HG03354 (cell line): Measurements from ENCODE around the gene ZNF468.
A peak's percentile ranks its signal among the peaks of the same experiment; 100 is the strongest.
"Not testable (repeated sequence)": the region's sequence is repeated elsewhere in the genome, so short reads cannot be mapped to it uniquely, and the experiment has no call there.

ENCODE experiments used
- ATAC-seq: cut with Tn5 transposase; IDR thresholded peaks from one replicate; pipeline ENCODE4 v1.9.1; 2021; ENCODE audit warnings: mild to moderate bottlenecking; ENCODE audit not compliant: unreplicated experiment, poor library complexity, severe bottlenecking

ZNF468 gene

GRCh38 chr19:52833541-52833940, 23.9 kb downstream of the ZNF468 start:
- ATAC-seq: not testable (repeated sequence)

GRCh38 chr19:52829866-52830265, 27.6 kb downstream of the ZNF468 start:
- ATAC-seq: not testable (repeated sequence)

GRCh38 chr19:52825765-52826164, 31.7 kb downstream of the ZNF468 start:
- no peak for ATAC-seq

DNA sequence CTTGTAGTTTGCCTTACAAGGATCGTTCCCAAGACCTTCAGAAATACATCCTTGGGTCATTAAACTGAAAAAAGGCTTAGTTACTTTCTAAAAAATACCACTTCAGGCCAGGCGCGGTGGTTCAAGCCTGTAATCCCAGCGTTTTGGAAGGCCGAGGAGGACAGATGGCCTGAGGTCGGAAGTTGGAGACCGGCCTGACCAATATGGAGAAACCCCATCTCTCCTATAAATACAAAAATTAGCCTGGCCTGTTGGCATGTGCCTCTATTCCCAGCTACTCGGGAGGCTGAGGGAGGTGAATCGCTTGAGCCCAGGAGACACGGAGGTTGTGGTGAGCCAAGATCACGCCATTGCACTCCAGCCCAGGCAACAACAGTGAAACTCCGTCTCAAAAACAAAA, 33.7 kb downstream of the ZNF468 start:
- no peak for ATAC-seq

GRCh38 chr19:52821204-52821960, 36.0 kb downstream of the ZNF468 start, which contains the start of gene ZNF28:
Gene ZNF28, minus strand, starts transcription at chr19:52821633. Its CDS starts 3,675 bp downstream, at chr19:52817958.
- peak; percentile 98 for ATAC-seq

- peak; percentile 31 for ATAC-seq
Measured at GRCh38 chr19:52820472-52821203, 36.8 kb downstream of the ZNF468 start.

GRCh38 chr19:52809801-52810200, 47.6 kb downstream of the ZNF468 start:
- ATAC-seq: no peak

GRCh38 chr19:52799950-52800640, 57.3 kb downstream of the ZNF468 start:
- ATAC-seq: not testable (repeated sequence)

- ATAC-seq: no peak
Measured at GRCh38 chr19:52789440-52789839, 68.0 kb downstream of the ZNF468 start.
